ENCODE results near the gene LCN2. TPM values are rescaled to one million over a fixed set of nuclear protein-coding genes. Genes with fewer than 3 reads are reported as not detected.

LCN2 gene
- total and polyA plus RNA-seq, 10 of the 15 experiments (the other 5 are each of a cell fraction or from before 2014, with no cell fraction given): not detected

DNA sequence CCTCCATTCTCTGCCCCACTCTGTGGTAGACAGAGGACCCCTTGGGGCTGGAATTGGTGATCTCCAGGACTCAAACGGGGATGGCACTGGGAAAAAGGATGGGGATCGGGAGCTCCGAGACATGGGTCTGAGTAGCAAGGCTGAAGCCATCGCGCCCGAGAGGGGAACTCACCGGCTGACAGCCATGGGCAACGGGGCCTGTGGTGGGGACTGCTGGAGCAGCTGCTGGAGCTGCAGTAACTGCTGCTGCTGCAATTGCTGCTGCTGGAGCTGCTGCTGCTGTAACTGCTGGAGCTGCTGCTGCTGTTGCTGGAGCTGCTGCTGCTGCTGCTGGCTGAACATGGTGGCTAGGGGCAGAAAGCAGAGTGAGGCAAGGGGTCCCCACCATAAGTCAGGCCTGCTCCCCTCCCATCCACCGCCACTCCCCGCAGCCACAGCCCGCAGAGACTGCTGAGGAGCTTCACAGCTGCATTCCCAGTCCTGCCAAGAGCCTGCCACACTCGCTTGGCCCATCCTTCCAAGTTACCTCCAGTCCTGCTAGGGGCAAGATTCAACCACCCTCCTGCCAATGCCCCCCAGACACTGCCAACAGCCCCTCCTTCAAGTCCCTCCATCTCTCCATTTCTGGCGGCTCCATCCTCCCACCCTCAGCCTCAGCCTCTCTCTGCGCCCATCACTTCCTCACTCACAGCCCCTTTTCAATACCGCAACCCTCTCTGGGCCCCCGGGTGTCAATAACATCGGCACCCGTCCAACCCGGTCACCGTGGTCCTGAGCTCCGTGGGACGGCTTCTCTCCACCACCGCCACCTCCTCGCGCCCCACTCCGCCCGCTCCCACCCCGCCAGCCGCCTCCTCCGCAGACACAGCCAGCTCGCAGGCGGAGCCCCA is 41.5 kb downstream of the LCN2 start:
- intact Hi-C loops (cut with micrococcal nuclease; ENCODE audit: unreplicated experiment) (no loop called here), in situ Hi-C loops (cut with MboI) (no loop called here)
- Histone ChIP-seq H2AFZ (ENCODE audit: control insufficient read depth, low read depth, low read length) (peak overlapping the region; percentile 77), H3K4me1 (ENCODE audit: control insufficient read depth, insufficient read depth, low read length) (peaks cover 8% of the 10 kb centered on the region), H3K36me3 (ENCODE audit: control insufficient read depth in 2 of 2, insufficient read depth in 2 of 2, low read length in 1 of 2) (no peaks in the 10 kb centered on the region; a peak in 1 of 4 replicates), H4K20me1 (ENCODE audit: control insufficient read depth, insufficient read depth) (no peaks in the 10 kb centered on the region), H3K9ac (ENCODE audit: control insufficient read depth, insufficient read depth, low read length) (peak overlapping the region; percentile 88), H3K27me3 (replicated peaks in 1 of 2; ENCODE audit: control insufficient read depth in 2 of 2, insufficient read depth in 2 of 2, low read length in 1 of 2) (no peaks in the 10 kb centered on the region), H3K4me3 (peak overlapping the region; percentile 74), H3K27ac (ENCODE audit: control insufficient read depth, insufficient read depth) (peak overlapping the region; percentile 58), H3K79me2 (ENCODE audit: control insufficient read depth, insufficient read depth, low read length) (peaks cover 3% of the 10 kb centered on the region; the same call in 1 of the 2 replicates), H3K9me3 (replicated peaks; ENCODE audit: control insufficient read depth, insufficient read depth, low read length) (no peaks in the 10 kb centered on the region), H3K4me2 (ENCODE audit: control insufficient read depth, insufficient read depth) (peak overlapping the region; percentile 98)
- CTCF ChIA-PET: interaction anchor here (0.5 to 1.8 kb wide), 14 partner anchors 8 to 492 kb away, joined by 3 to 7 read pairs (median 4); partner anchors contain the start of gene DNM1
- FAIRE-seq: no peak
- ATAC-seq: peak; percentile 58
- SMC1A ChIA-PET (ENCODE audit: uncharacterized antibody, unreplicated experiment): interaction anchor here (0.6 to 1.4 kb wide), 3 partner anchors 8 to 268 kb away, joined by 3 to 5 read pairs (median 3); partner anchors contain the start of gene BBLN
- WGBS (ENCODE audit: insufficient coverage, insufficient replicate concordance, low lambda C conversion rate, missing lambda C conversion rate): 25% methylated on average over 25 of the region's 32 CpGs
- DNase-seq (ENCODE audit: low read depth, low spot score): no peak
- POLR2A ChIA-PET: interaction anchor here (0.7 to 2.7 kb wide), 4 partner anchors 9 to 209 kb away, joined by 3 to 11 read pairs (median 5); partner anchors contain the start of genes GOLGA2 and SWI5
- RAD21 ChIA-PET (ENCODE audit: unreplicated experiment): interaction anchor here (0.9 to 1.7 kb wide), 4 partner anchors 9 to 151 kb away, joined by 3 to 11 read pairs (median 4); partner anchors contain the start of gene BBLN
- TSS peak; percentile 66 for BruUV-seq (replicated peaks)
- TF ChIP-seq CHD1 (IDR thresholded peaks at IDR 0.05; ENCODE audit: low read depth, low read length) (no peak), USF1 (IDR thresholded peaks at IDR 0.05; ENCODE audit: borderline replicate concordance, extremely low read length, insufficient read depth, low read depth, low read length) (no peak), EP300 (IDR thresholded peaks at IDR 0.05; ENCODE audit: borderline replicate concordance in 1 of 2, control insufficient read depth in 1 of 2, low read depth in 2 of 2, low read length in 2 of 2) (no peak), SPI1 (IDR thresholded peaks at IDR 0.05; ENCODE audit: borderline replicate concordance, insufficient read depth, low read depth, low read length) (peak; percentile 24; the same call in 1 of the 2 replicates), HDGF (IDR thresholded peaks at IDR 0.05) (peak; percentile 93; the same call in 1 of the 2 replicates), IRF3 (IDR thresholded peaks at IDR 0.05) (no peak), USF2 (IDR thresholded peaks at IDR 0.05; ENCODE audit: borderline replicate concordance, low read depth, low read length) (no peak), NBN (IDR thresholded peaks at IDR 0.05) (peak; percentile 42; the same call in 1 of the 2 replicates), IRF5 (IDR thresholded peaks at IDR 0.05; ENCODE audit: borderline replicate concordance) (no peak), MEF2B (IDR thresholded peaks at IDR 0.05; ENCODE audit: partially characterized antibody, poor library complexity, severe bottlenecking) (no peak), SREBF2 (IDR thresholded peaks at IDR 0.05; ENCODE audit: low read length) (no peak), SUZ12 (IDR thresholded peaks at IDR 0.05; ENCODE audit: unreplicated experiment) (no peak), SMC3 (IDR thresholded peaks at IDR 0.05; ENCODE audit: borderline replicate concordance, low read length) (no peak), MYC (IDR thresholded peaks at IDR 0.05; ENCODE audit: insufficient read depth, insufficient read length, insufficient replicate concordance, low read length, severe bottlenecking) (no peak)
- TF ChIP-seq, protein P1, sequence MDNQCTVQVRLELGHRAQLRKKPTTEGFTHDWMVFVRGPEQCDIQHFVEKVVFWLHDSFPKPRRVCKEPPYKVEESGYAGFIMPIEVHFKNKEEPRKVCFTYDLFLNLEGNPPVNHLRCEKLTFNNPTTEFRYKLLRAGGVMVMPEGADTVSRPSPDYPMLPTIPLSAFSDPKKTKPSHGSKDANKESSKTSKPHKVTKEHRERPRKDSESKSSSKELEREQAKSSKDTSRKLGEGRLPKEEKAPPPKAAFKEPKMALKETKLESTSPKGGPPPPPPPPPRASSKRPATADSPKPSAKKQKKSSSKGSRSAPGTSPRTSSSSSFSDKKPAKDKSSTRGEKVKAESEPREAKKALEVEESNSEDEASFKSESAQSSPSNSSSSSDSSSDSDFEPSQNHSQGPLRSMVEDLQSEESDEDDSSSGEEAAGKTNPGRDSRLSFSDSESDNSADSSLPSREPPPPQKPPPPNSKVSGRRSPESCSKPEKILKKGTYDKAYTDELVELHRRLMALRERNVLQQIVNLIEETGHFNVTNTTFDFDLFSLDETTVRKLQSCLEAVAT (IDR thresholded peaks at IDR 0.05): no peak

Measured in GM12878 (cell line).